Measurements from ENCODE around the gene ADAMTSL3.

DNA sequence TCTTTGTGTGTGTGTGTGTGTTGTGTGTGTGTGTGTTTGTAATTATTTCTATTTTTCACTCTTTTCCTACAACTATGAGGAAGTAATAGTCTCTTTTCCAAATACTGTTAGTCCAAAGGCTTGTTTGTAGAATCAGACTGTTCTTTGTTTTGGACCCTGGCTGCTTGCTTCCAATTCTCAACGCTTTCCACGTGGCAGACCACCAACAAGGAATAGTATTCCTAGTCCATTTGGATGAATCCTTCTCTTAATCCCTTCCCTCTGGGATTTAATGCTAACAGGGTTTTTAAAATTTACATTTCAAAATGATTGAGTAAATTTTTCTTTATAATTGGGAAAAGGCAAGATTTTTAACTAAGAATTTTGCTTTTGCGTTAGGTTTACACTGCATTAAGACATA, 62.7 kb downstream of the ADAMTSL3 start:
- TF ChIP-seq CHD1 (IDR thresholded peaks at IDR 0.05; ENCODE audit: low read depth, low read length) (no peak), RFX5 (IDR thresholded peaks at IDR 0.05; ENCODE audit: low read depth, low read length) (no peak), CEBPB (IDR thresholded peaks at IDR 0.05; ENCODE audit: low read depth, low read length) (no peak), POLR2A (IDR thresholded peaks at IDR 0.05; ENCODE audit: low read depth, low read length) (no peak), MAZ (IDR thresholded peaks at IDR 0.05; ENCODE audit: borderline replicate concordance, low read depth, low read length) (no peak), FOS (IDR thresholded peaks at IDR 0.05; ENCODE audit: low read depth, low read length) (no peak), RAD21 (IDR thresholded peaks at IDR 0.05; ENCODE audit: low read length) (no peak), MAFK (IDR thresholded peaks at IDR 0.05; ENCODE audit: low read depth, low read length) (no peak)
- TF ChIP-seq, protein P1, sequence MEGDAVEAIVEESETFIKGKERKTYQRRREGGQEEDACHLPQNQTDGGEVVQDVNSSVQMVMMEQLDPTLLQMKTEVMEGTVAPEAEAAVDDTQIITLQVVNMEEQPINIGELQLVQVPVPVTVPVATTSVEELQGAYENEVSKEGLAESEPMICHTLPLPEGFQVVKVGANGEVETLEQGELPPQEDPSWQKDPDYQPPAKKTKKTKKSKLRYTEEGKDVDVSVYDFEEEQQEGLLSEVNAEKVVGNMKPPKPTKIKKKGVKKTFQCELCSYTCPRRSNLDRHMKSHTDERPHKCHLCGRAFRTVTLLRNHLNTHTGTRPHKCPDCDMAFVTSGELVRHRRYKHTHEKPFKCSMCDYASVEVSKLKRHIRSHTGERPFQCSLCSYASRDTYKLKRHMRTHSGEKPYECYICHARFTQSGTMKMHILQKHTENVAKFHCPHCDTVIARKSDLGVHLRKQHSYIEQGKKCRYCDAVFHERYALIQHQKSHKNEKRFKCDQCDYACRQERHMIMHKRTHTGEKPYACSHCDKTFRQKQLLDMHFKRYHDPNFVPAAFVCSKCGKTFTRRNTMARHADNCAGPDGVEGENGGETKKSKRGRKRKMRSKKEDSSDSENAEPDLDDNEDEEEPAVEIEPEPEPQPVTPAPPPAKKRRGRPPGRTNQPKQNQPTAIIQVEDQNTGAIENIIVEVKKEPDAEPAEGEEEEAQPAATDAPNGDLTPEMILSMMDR (conservative IDR thresholded peaks at IDR 0.05; ENCODE audit: low read depth, low read length): no peak
- TF ChIP-seq, protein P2, sequence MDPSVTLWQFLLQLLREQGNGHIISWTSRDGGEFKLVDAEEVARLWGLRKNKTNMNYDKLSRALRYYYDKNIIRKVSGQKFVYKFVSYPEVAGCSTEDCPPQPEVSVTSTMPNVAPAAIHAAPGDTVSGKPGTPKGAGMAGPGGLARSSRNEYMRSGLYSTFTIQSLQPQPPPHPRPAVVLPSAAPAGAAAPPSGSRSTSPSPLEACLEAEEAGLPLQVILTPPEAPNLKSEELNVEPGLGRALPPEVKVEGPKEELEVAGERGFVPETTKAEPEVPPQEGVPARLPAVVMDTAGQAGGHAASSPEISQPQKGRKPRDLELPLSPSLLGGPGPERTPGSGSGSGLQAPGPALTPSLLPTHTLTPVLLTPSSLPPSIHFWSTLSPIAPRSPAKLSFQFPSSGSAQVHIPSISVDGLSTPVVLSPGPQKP (IDR thresholded peaks at IDR 0.05; ENCODE audit: borderline replicate concordance, low read depth, low read length): no peak
